Effector memory CD4-positive, alpha-beta T cell (primary cell): ENCODE measurements around the gene PDRG1.

ENCODE experiments used
- DNase-seq, 3 donors: peaks; one replicate each; pipeline ENCODE4 v3.0.0-alpha.2; 2020
- H3K27ac ChIP-seq: 2 replicates; pipeline ENCODE4 v1.7.0; 2013; ENCODE audit warnings: mild to moderate bottlenecking, low read length, moderate library complexity; ENCODE audit not compliant: insufficient read depth, poor library complexity, severe bottlenecking
- H3K27me3 ChIP-seq: replicated peaks from 2 replicates; pipeline ENCODE4 v1.7.0; 2013; ENCODE audit warnings: mild to moderate bottlenecking, low read length; ENCODE audit not compliant: insufficient read depth, control insufficient read depth, poor library complexity, severe bottlenecking
- H3K36me3 ChIP-seq: 2 replicates; pipeline ENCODE4 v1.7.0; 2013; ENCODE audit warnings: mild to moderate bottlenecking, low read length, moderate library complexity; ENCODE audit not compliant: control insufficient read depth, insufficient read depth
- H3K4me1 ChIP-seq: 2 replicates; pipeline ENCODE4 v1.7.0; 2013; ENCODE audit warnings: low read length, mild to moderate bottlenecking; ENCODE audit not compliant: control insufficient read depth, insufficient read depth, poor library complexity, severe bottlenecking
- H3K4me3 ChIP-seq: 2 replicates; pipeline ENCODE4 v1.7.0; 2013; ENCODE audit warnings: low read length, low read depth, mild to moderate bottlenecking; ENCODE audit not compliant: insufficient read depth, poor library complexity, severe bottlenecking
- H3K9me3 ChIP-seq: 2 replicates; pipeline ENCODE4 v1.7.0; 2013; ENCODE audit warnings: mild to moderate bottlenecking, low read length, moderate library complexity; ENCODE audit not compliant: control insufficient read depth

The PDRG1 gene

DNA sequence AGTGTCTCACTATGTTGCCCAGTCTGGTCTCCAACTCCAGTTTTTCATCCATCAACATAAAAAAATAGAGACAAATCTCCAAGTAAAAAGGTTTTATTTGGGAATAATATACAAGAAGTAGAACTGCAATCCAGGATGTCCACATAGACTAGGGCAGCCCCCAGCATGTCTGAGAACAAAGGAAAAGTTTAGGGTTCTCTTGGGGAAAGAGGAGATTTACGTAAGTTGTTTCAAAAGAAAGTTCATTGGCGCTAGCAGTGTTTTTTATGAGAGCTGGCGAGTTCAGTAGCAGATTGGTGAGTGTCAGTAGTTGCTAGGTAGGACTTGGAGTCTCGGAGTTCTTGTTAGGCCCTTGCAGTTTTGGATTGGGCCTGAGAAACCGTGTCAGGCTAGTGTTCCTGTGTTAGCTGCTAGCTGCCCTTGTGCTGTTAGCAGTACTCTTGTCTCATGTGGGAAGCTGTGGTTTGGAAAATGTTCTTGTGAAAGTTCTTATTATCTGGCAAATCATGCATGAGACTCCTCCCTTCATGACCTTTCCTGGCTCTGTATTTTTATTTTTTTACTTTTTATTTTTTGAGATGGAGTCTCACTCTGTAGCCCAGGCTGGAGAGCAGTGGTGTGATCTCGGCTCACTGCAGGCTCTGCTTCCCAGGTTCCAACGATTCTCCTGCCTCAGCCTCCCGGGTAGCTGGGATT lies 56.7 kb downstream of the PDRG1 start:
- Histone ChIP-seq H3K9me3 (no peaks in the 10 kb centered on the region), H3K4me1 (no peaks in the 10 kb centered on the region), H3K27ac (no peak overlapping the region), H3K27me3 (peaks cover 4% of the 10 kb centered on the region), H3K36me3 (no peaks in the 10 kb centered on the region), H3K4me3 (no peak overlapping the region)
- DNase-seq: no peak
